HG03354 (cell line): ENCODE results near the gene STX16.

Experiments
- ATAC-seq: cut with Tn5 transposase; IDR thresholded peaks from one replicate; pipeline ENCODE4 v1.9.1; 2021; ENCODE audit warnings: mild to moderate bottlenecking; ENCODE audit not compliant: unreplicated experiment, poor library complexity, severe bottlenecking

Gene STX16

DNA sequence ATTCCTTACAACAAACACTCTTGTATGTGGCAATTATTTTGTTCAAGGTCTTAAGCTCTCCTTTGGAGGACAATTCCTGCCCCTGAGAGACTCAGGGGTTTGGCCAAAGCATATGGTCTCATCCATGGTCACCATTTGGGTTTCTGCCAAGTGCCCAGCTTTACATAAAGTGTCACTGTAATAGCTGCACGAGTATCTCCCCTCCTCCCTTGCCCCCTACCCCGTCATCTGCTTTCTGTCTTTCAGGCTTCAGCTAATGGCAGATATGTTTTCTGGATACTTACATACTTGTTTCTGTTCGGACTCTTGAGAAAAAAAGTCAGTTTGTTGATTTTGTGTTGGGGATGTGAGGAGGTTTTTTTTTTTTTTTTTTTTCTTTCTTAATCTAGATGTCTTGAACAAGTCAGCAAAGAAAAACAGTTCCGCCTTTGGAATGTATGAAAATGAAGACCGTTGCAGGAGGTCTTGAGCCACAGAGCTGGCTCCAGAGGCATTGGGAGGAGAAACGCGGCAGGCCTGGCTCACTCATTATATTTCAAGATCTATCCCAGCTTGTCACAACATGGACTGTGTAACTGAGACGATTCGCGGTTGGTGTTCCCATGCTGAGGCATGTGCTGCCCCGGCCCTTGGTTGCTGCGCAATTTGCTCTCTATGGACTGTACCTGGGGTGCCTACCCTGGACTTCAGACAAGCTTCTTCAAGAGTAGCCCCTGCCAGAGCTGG is 32.6 kb upstream of the STX16 start:
- ATAC-seq = no peak

- no peak for ATAC-seq
Observed at GRCh38 chr20:58619077-58619863, 31.8 kb upstream of the STX16 start.

DNA sequence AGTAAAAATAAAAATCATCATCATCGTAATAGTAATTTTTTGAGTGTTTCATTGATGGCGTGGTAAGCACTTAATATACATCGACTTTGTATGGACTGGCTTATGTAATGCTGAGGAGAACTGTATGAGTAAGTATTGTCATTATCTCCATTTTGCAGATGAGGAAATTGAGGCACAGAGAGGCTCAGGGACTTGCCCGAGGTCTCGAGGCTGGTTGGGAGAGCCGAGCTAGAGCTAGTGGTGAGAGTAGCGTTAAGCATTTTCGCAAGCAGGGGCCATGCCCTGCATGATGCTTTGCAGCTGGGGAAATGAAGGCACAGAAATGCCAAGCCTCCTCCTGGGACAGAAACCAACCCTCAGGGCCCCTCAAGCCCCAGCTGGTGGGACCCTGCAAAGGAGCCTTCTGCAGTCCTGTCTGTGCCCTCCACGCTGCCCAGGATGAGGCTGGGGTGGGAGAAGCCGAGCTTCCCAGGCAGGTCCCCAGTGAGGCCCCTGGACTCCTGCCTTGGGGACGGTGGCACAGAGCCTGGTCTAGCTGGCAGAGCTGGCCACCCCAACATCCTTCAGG is 31.1 kb upstream of the STX16 start:
- no peak for ATAC-seq

DNA sequence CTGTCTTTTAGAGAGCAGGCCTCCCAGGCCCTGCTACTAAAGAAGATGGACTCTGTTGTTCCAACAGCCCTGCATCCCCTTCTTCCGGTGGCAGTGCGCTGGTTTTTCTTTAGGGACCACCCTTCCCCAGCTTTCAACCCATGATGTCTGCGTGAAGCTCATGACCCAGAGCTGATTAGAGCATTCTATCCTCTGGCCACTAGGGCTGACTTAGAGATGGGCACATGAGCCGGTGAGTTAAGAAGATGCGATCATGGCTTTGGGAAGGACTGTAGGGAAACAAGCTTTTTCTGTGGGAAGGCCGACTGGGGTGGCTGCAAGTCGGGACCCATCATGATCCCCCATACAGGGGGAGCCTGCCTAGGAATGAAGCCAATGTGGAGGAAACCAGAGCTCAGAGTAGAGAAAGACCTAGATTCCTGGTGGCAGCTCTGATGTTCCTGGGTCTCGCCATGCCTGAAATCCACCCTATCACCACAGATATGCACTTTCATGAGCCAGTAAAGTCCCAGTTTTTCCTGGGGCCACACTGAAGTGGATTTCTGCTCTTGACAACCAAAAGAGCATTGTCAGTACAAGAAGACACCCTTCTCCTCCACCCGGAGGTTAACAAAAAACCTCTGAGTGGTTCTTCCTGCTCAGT is 29.1 kb upstream of the STX16 start:
- ATAC-seq = no peak

GRCh38 chr20:58622671-58623578 is 28.2 kb upstream of the STX16 start:
- ATAC-seq = no peak

DNA sequence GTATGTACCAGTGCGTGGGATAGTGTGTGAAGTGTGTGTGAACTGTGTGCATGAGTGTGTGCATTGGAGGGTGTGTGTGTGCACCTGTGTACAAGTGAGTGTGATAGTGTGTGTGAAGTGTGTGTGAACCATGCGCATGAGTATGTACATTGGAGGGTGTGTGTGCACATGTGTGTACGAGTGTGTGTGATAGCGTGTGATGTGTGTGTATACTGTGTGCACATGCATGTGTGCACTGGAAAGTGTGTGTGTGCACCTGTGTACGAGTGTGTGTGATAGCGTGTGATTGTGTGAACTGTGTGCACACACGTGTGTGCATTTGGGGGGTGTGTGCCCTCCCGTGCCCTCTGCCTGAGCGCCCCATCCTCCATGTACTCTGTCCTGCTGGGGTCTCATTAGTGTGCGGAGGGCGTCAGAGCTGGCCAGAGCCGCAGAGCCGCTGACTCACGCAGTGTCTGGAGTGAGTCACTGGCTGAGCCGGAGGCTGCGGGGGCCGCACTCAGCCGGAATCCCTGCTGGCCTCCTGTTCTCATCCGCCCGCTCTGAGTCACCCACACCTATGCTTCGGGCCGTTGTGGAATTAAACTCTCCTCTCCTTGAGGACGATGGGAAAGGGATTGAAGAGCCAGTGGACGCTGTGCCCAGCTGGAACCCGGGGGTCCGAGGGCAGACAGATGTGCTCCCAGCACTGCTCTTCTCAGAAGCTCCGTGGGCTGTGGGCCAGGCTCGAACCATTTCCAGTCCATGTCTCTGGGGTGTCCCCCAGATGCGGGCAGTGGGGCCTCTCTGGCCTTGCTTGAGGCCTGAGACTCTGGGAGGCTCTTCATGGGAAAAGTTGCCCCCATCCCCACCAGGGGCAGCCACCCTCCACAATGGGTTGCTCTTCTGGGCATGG is 27.3 kb upstream of the STX16 start:
- ATAC-seq = no peak

GRCh38 chr20:58624687-58625086 is 26.4 kb upstream of the STX16 start:
- ATAC-seq = no peak

GRCh38 chr20:58625585-58625984 is 25.5 kb upstream of the STX16 start:
- ATAC-seq = no peak

- ATAC-seq = no peak
Observed at GRCh38 chr20:58626051-58626450, 25.0 kb upstream of the STX16 start.

DNA sequence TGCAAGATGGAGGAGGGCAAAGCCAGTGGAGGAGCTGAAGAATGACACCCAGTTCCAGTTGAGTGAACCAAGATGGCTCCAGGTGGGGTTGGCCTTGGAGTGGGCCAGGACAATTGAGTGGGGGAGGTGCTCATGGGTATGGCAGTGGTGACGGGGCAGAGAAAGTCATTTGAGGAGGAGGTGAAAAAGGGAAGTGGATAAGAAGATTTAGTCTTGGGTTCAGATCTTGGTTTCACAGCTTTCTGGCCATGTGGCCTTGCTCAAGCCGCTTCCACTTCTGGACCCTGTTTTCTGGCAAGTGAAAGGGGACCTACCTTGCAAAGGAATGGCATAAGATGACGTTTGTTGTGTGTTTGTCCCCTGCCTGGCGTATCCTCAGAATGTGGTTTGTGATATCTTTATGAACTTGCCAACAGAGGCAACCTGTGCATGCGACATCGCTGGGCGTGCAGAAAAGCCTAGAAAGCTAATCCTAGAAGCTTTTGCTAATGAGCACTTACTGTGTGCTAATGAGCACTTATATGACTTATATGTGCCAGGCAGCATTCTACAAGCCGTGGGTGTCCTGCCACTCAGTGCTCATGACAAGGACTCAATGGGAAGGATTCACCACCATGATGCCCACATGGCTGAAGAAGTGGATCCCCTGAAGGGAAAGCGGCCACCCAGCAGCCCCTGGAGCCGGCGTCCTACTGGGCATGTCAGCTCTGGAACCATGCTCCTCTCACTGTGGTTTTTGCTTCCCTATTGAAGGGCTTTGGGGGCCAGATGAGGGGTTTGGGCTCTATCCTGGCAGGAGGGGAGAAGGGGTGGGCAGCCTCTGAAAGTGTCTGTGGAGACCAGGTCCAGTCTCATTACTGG is 23.6 kb upstream of the STX16 start:
- ATAC-seq = no peak

GRCh38 chr20:58628491-58629214 is 22.4 kb upstream of the STX16 start:
- no peak for ATAC-seq

DNA sequence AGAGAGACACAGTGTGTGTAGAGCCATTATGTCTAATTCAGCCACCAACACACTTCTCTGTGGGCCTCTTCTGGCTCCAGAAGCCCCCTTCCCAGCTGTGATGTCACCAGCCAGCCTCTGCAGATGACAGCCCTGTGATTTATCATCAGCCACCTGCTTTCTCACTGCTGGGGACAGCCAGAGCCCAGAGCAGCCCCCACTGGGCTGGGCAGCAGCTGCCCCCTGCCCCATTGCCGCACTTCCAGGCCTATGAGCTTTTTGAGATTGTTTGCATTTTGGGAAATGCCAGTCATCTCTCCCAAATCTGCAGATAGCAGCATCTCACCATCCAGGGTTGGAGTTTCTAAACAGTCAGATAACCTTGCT is 21.9 kb upstream of the STX16 start:
- no peak for ATAC-seq

- ATAC-seq = no peak
Observed at GRCh38 chr20:58630063-58630462, 21.0 kb upstream of the STX16 start.

DNA sequence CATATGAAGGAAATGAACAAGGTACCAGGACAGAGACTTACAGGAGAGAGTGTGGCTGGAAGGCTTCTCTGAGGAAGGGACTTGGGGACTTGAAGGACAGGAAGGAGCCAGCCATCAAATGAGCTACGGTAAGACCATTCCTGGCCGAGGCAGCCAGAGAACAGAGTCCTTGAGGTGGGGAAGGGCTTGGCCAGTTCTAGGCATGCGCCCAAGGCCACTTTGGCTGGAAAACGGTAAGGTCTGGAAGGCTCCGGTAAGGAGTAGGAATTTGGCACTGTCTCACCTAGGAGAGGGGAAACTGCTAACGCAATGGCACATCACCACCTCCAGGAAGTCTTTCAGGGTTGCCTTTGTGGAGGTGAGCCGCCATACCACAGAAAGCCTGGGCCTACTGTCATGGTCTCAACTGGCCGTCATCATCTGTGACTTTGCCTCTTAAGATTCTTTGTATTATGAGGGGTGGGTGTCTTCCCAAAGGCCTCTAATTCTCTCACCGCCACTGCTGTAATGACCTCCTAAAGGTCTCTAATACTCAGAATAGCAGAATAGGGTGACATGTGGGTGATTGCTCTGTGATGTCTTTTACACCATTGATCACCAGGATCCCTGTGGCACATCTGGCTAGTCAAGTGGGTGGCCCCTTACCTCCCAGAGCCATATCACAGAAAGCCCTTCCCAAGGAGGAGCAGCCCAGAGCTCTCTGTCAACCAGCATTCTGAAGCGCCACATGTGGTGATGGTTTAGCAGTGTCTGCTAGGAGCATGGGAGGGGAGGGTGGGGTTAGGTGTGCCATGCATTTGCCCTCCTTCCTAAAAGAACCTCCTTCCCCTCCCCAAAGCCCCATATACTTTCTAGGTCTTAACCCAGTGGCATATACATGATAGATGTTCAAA is 17.7 kb upstream of the STX16 start:
- no peak for ATAC-seq

DNA sequence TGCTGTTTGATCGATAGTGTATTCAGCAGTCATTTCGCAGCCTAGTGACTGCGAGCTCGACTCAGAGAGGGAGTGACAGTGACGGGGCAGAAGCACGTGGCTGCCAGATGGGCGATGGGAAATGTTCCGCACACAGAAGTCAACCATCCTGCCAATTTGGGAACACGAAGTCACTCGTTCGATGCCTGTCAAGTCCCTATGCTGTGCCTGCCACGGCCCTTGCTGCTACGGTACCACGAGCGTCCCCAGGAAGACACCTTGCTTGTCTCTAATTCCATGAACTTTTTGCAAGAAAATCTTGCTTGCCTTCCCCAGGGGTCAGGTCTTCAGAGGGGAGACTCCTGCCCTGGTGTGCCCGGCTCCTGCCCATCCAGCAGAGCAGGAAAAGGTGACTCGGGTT is 17.0 kb upstream of the STX16 start:
- ATAC-seq = no peak
